Osteocyte (in vitro differentiated cells): ENCODE data around the gene MISP. TPM values are rescaled to one million over a fixed set of nuclear protein-coding genes. Genes with fewer than 3 reads are reported as not detected.
"Not testable (repeated sequence)": the region's sequence is repeated elsewhere in the genome, so short reads cannot be mapped to it uniquely, and the experiment has no call there.

Experiments
- DNase-seq: peaks from one replicate; pipeline ENCODE4 v3.0.0; 2021; ENCODE audit warnings: mixed read lengths; ENCODE audit not compliant: unreplicated experiment; ENCODE audit errors: extremely low spot score
- H3K27ac Mint-ChIP-seq: one replicate; pipeline ENCODE4 v1.8.0; 2021; ENCODE audit warnings: mild to moderate bottlenecking, mixed read lengths; ENCODE audit not compliant: unreplicated experiment
- H3K27me3 Mint-ChIP-seq: one replicate; pipeline ENCODE4 v1.8.0; 2021; ENCODE audit warnings: mixed read lengths; ENCODE audit not compliant: unreplicated experiment
- H3K36me3 Mint-ChIP-seq: one replicate; pipeline ENCODE4 v1.8.0; 2021; ENCODE audit warnings: mixed read lengths; ENCODE audit not compliant: unreplicated experiment
- H3K4me1 Mint-ChIP-seq: one replicate; pipeline ENCODE4 v1.8.0; 2021; ENCODE audit warnings: mixed read lengths; ENCODE audit not compliant: unreplicated experiment
- H3K4me3 Mint-ChIP-seq: one replicate; pipeline ENCODE4 v1.8.0; 2021; ENCODE audit warnings: mild to moderate bottlenecking, moderate library complexity, mixed read lengths; ENCODE audit not compliant: unreplicated experiment
- H3K9me3 Mint-ChIP-seq: one replicate; pipeline ENCODE4 v1.8.0; 2021; ENCODE audit warnings: mixed read lengths; ENCODE audit not compliant: unreplicated experiment
- long read RNA-seq: library from polyadenylated mRNA; unstranded; transcript quantifications from one replicate; pipeline ENCODE4 v2.0.0, GENCODE V29; 2021
- total RNA-seq: library from RNA; stranded (reverse); gene quantifications from 2 replicates; pipeline ENCODE4 v1.2.1, GENCODE V29; 2021
- TF ChIP-seq, protein P1 (sequence below): fragments of 200-600 bp; sonication (generic); IDR thresholded peaks from 2 replicates; pipeline ENCODE4 v1.5.0; 2021; ENCODE audit warnings: antibody characterized with exemption, mild to moderate bottlenecking, moderate library complexity

The MISP gene
- 1.1 and 1.3 TPM in 2 replicates for total RNA-seq
- long read RNA-seq, partial matches to known transcripts, result 0 of 1 reads
- long read RNA-seq, other reads (novel, unspliced or antisense), result 0 of 1 reads

DNA sequence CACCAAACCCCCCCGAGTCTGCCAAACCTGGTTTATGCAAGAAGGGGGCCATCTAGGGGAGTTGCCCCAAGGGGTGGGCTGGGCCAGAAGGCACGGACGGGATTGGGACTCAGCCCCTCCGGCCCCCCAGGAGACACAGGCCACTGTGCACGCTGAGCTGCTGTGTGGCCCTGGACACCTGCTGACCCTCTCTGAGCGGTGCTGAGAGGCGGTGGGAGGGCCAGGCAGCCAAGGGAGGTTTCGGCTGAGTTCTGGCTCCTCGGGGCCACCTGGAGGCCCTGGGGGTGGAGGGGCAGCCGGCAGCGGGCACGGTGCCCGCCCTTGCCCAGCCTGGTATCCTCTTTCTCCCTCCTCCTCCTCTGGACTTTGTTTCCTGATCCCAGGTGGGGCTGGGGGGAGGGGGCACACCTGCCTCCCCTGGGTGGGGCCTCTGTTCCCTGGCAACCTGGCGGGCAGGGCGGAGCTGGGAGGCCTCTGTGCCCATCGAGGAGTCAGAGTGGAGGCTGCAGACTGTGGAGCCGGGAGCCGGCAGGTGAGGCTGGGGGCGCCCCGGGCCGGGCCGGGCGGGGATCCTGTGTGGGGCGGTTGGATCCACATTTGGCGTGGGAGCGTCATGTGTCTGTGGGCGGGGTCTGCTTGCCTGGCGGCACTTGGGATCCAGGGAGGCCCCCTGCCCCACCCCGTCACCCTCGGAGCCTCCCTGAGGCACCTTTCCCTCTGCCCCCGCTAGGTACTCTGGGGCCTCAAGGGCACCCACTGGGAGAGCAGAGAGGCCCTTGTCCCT lies at the start of gene MISP:
MISP (plus strand) TSS at position 473 of the 784 bp plus-strand sequence. CDS start 5,835 bp downstream, outside the sequence.
- Mint-ChIP-seq H3K4me1 (peaks cover 35% of the 10 kb centered on the region), H3K9me3 (no peaks in the 10 kb centered on the region), H3K27ac (peak within 1 kb of the TSS; percentile 88), H3K27me3 (no peaks in the 10 kb centered on the region), H3K4me3 (no peak within 1 kb of the TSS), H3K36me3 (peaks cover 4% of the 10 kb centered on the region)
- DNase-seq, result no peak
- TF ChIP-seq, protein P1, sequence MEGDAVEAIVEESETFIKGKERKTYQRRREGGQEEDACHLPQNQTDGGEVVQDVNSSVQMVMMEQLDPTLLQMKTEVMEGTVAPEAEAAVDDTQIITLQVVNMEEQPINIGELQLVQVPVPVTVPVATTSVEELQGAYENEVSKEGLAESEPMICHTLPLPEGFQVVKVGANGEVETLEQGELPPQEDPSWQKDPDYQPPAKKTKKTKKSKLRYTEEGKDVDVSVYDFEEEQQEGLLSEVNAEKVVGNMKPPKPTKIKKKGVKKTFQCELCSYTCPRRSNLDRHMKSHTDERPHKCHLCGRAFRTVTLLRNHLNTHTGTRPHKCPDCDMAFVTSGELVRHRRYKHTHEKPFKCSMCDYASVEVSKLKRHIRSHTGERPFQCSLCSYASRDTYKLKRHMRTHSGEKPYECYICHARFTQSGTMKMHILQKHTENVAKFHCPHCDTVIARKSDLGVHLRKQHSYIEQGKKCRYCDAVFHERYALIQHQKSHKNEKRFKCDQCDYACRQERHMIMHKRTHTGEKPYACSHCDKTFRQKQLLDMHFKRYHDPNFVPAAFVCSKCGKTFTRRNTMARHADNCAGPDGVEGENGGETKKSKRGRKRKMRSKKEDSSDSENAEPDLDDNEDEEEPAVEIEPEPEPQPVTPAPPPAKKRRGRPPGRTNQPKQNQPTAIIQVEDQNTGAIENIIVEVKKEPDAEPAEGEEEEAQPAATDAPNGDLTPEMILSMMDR, result no peak

DNA sequence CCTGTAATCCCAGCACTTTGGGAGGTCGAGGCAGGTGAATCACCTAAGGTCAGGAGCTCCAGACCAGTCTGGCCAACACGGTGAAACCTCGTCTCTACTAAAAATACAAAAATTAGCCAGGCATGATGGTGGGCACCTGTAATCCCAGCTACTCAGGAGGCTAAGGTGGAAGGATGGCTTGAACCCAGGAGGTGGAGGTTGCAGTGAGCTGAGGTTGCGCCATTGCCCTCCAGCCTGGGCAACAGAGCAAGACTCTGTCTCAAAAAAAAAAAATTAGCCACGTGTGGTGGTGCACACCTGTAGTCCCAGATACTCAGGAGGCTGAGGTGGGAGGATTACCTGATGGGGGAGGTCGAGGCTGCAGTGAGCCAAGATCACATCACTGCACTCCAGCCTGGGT lies 48.1 kb upstream of the MISP start:
- DNase-seq, H3K27me3 Mint-ChIP-seq, H3K4me1 Mint-ChIP-seq, H3K9me3 Mint-ChIP-seq, H3K27ac Mint-ChIP-seq, H3K36me3 Mint-ChIP-seq, H3K4me3 Mint-ChIP-seq: not testable (repeated sequence)

DNA sequence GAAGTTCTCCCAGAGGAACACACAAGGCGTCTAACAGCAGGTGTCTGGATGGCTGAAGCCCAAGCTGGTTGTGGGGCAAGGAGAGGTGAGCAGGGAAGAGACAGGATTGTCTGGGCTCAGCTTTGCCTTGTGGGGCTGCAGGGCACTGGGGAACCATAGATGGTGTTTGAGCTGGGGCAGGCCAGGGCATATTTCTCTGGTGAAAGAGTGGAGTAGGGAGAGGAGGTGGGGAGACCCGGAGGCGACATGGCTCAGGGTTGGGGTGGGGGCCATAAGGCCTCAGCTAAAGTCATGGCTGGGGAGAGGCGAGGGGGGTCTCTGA lies 47.6 kb upstream of the MISP start:
- H3K27ac Mint-ChIP-seq, result no peak overlapping the region
- no peak overlapping the region for H3K4me3 Mint-ChIP-seq
- DNase-seq, result no peak
- H3K36me3 Mint-ChIP-seq, result no peaks in the 10 kb centered on the region
- TF ChIP-seq, protein P1, result no peak
- no peaks in the 10 kb centered on the region for H3K9me3 Mint-ChIP-seq
- no peaks in the 10 kb centered on the region for H3K27me3 Mint-ChIP-seq
- H3K4me1 Mint-ChIP-seq, result peaks cover 9% of the 10 kb centered on the region

DNA sequence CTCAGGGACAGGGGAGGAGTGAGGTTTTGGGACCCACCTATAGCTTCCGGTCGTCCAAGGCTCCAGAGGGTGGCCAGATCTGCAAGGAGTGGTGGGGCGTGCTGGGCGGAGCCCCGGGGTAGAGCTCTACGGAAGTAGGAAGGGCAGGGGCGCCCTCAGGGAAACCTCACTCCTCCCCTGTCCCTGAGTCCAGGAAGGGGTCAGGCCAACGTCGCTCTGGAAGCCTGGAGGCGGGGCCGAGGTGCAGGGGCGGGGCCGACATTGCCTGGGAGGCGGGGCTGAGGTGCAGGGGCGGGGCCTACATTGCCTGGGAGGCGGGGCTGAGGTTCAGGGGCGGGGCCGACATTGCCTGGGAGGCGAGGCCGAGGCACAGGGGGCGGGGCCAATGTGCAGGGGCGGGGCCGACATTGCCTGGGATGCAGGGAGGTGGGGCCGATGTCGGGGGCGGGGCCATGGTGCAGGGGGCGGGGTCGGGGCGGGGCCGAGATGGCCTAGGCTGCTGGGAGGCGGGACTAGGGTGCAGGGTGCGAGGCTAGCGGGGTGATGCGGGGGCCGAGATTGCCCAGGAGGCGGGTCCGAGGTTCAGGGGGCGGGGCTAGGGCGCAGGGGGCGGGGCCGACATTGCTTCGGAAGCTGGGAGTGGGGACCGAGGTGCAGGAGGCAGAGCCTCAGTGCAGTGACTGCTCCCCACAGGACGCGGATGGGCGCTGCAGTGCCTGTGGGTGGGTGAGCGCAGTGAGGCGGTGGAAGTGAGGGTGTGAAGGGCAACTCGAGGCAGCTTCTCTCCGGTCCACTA lies 47.1 kb upstream of the MISP start:
- TF ChIP-seq, protein P1, result no peak
- Mint-ChIP-seq H3K4me1 (peaks cover 9% of the 10 kb centered on the region), H3K27ac (no peak overlapping the region), H3K36me3 (no peaks in the 10 kb centered on the region), H3K9me3 (no peaks in the 10 kb centered on the region), H3K4me3 (no peak overlapping the region), H3K27me3 (no peaks in the 10 kb centered on the region)
- no peak for DNase-seq

GRCh38 chr19:704447-704741 lies 46.5 kb upstream of the MISP start:
- TF ChIP-seq, protein P1, result no peak
- Mint-ChIP-seq H3K4me1 (peaks cover 9% of the 10 kb centered on the region), H3K27ac (no peak overlapping the region), H3K27me3 (no peaks in the 10 kb centered on the region), H3K4me3 (no peak overlapping the region), H3K9me3 (no peaks in the 10 kb centered on the region), H3K36me3 (no peaks in the 10 kb centered on the region)
- no peak for DNase-seq
